ENCODE measurements around the gene ADH6. TPM values are rescaled to one million over a fixed set of nuclear protein-coding genes. Genes with fewer than 3 reads are reported as not detected.

ADH6 gene
- total RNA-seq, 1 donor from 2014 or later: not detected

DNA sequence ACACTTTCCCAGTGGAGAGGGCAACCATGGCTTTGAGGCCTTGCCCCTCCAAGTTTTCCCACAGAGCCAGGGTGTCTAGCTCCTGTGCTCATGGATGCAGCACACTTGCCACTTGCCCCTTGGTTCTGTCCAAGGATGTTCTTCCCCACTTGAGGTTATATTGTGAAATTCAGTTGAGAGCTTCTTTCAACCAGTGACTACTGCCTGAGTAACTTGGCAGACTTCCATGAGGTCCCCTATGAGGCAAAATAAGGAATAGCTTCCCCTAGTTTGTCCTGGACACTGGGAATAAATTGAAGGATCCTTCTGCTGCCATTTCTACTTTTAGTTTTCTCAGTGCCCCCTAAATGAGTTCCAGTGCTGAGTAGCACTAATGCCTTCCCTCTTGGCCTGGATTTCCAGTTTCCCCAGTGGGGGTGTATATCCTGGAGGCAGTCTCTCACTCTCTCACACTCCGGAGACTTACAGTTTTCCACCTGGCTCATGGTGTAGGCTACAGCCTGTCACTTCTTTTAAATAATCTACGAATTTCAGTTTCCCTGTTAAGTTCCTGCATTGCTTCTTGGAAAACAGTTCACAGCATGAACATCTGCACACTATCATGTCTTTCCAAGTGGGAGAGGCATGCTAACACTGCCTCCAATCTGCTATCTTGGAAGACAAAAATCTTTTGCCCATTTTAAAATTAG lies 38.5 kb downstream of the ADH6 start:
- no peak for DNase-seq (ENCODE audit: extremely low spot score, unreplicated experiment)
- H3K4me3 Mint-ChIP-seq (ENCODE audit: unreplicated experiment): no peak overlapping the region
- TF ChIP-seq, protein P1, sequence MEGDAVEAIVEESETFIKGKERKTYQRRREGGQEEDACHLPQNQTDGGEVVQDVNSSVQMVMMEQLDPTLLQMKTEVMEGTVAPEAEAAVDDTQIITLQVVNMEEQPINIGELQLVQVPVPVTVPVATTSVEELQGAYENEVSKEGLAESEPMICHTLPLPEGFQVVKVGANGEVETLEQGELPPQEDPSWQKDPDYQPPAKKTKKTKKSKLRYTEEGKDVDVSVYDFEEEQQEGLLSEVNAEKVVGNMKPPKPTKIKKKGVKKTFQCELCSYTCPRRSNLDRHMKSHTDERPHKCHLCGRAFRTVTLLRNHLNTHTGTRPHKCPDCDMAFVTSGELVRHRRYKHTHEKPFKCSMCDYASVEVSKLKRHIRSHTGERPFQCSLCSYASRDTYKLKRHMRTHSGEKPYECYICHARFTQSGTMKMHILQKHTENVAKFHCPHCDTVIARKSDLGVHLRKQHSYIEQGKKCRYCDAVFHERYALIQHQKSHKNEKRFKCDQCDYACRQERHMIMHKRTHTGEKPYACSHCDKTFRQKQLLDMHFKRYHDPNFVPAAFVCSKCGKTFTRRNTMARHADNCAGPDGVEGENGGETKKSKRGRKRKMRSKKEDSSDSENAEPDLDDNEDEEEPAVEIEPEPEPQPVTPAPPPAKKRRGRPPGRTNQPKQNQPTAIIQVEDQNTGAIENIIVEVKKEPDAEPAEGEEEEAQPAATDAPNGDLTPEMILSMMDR (IDR thresholded peaks at IDR 0.05): no peak
- peaks cover 4% of the 10 kb centered on the region for H3K36me3 Mint-ChIP-seq (ENCODE audit: unreplicated experiment)
- H3K27me3 Mint-ChIP-seq (ENCODE audit: unreplicated experiment): no peaks in the 10 kb centered on the region
- peaks cover 6% of the 10 kb centered on the region for H3K4me1 Mint-ChIP-seq (ENCODE audit: unreplicated experiment)
- H3K9me3 Mint-ChIP-seq (ENCODE audit: unreplicated experiment): peaks cover 23% of the 10 kb centered on the region
- no peak overlapping the region for H3K27ac Mint-ChIP-seq (ENCODE audit: unreplicated experiment)

DNA sequence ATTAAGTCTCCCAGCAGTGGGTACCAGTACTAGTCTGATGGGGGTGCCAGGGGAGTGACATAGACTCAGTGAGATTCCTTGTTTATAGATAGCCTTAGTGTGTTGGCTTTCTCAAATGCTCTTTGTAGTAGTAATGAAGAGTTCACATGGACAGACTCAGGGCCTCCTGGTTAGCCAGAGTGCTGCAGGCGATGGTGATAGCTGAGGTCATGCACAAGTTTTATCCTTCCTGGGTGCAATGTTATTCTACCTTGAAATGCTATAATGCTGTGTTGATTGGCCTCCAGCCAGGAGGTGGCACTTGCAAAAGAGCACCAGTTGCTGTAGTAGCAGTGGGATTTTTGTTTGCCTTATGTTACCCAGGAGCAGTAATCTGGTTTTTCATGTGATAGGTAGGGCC lies 39.4 kb downstream of the ADH6 start:
- H3K4me1 Mint-ChIP-seq (ENCODE audit: unreplicated experiment): peaks cover 6% of the 10 kb centered on the region
- H3K9me3 Mint-ChIP-seq (ENCODE audit: unreplicated experiment): peaks cover 14% of the 10 kb centered on the region
- no peak for DNase-seq (ENCODE audit: extremely low spot score, unreplicated experiment)
- H3K4me3 Mint-ChIP-seq (ENCODE audit: unreplicated experiment): no peak overlapping the region
- no peaks in the 10 kb centered on the region for H3K27me3 Mint-ChIP-seq (ENCODE audit: unreplicated experiment)
- TF ChIP-seq, protein P1 (IDR thresholded peaks at IDR 0.05): no peak
- peaks cover 4% of the 10 kb centered on the region for H3K36me3 Mint-ChIP-seq (ENCODE audit: unreplicated experiment)
- no peak overlapping the region for H3K27ac Mint-ChIP-seq (ENCODE audit: unreplicated experiment)

DNA sequence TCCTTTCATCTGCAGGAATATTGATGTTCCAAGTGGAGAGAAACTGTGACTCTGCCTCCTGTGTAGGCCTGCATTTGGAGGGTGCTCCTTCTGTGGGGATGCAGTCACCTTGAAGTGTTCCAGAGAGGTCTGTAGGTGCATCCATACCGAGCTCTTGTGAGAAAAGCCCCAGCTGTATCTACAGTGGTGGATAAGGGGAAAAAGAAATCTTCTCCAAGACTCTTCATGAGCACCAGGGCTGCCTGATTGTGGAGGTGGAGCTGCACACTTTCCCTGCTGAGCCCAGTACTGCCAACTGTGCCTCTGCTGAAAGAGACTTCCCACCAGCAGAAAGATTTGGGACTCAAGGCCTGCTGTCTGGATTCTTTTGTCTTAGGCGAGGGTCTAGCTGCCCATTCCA lies 39.9 kb downstream of the ADH6 start:
- H3K4me1 Mint-ChIP-seq (ENCODE audit: unreplicated experiment): peaks cover 6% of the 10 kb centered on the region
- H3K27ac Mint-ChIP-seq (ENCODE audit: unreplicated experiment): no peak overlapping the region
- no peaks in the 10 kb centered on the region for H3K27me3 Mint-ChIP-seq (ENCODE audit: unreplicated experiment)
- DNase-seq (ENCODE audit: extremely low spot score, unreplicated experiment): no peak
- TF ChIP-seq, protein P1 (IDR thresholded peaks at IDR 0.05): no peak
- H3K36me3 Mint-ChIP-seq (ENCODE audit: unreplicated experiment): peaks cover 4% of the 10 kb centered on the region
- H3K4me3 Mint-ChIP-seq (ENCODE audit: unreplicated experiment): no peak overlapping the region
- peaks cover 14% of the 10 kb centered on the region for H3K9me3 Mint-ChIP-seq (ENCODE audit: unreplicated experiment)

DNA sequence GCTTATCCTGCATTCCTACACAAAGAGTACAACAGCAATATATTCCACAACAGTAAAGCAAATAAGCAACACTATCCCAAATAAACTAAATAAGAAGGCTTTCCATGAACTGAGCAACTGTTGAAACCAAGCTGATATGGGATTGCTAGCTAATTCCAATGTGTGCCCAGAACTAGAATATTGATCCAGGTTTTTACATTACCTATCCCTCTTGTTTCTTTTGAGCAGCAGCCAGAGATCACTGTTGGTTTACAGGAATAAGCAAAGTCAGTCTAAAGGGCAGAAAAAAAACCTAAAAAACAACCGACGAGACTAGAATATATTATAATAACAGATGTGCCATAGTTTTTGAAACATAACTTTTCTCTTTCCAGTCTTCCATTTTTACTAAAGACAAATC lies 52.5 kb downstream of the ADH6 start:
- no peak for DNase-seq (ENCODE audit: extremely low spot score, unreplicated experiment)
- Mint-ChIP-seq H3K4me3 (ENCODE audit: unreplicated experiment) (no peak overlapping the region), H3K27me3 (ENCODE audit: unreplicated experiment) (no peaks in the 10 kb centered on the region), H3K36me3 (ENCODE audit: unreplicated experiment) (peaks cover 5% of the 10 kb centered on the region), H3K4me1 (ENCODE audit: unreplicated experiment) (no peaks in the 10 kb centered on the region), H3K9me3 (ENCODE audit: unreplicated experiment) (peaks cover 16% of the 10 kb centered on the region), H3K27ac (ENCODE audit: unreplicated experiment) (no peak overlapping the region)
- TF ChIP-seq, protein P1 (IDR thresholded peaks at IDR 0.05): no peak

DNA sequence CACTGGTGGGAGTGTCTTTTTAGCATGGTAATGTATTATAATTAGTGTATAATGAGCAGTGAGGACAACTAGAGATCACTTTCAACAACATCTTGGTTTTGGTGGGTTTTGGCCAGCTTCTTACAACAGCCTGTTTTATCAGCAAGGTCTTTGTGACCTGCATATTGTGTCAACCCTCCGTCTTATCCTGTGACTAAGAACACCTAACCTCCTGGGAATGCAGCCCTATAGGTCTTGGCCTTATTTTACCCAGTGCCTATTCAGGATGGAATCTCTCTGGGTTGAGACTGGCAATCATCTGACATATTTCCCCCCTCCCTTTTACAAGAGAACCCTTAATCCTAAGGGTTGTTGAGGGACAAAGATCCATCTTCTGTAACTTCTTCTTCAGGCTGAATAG lies 53.1 kb downstream of the ADH6 start:
- TF ChIP-seq, protein P1 (IDR thresholded peaks at IDR 0.05): no peak
- Mint-ChIP-seq H3K4me1 (ENCODE audit: unreplicated experiment) (no peaks in the 10 kb centered on the region), H3K4me3 (ENCODE audit: unreplicated experiment) (no peak overlapping the region), H3K9me3 (ENCODE audit: unreplicated experiment) (peaks cover 16% of the 10 kb centered on the region), H3K27ac (ENCODE audit: unreplicated experiment) (no peak overlapping the region), H3K27me3 (ENCODE audit: unreplicated experiment) (no peaks in the 10 kb centered on the region), H3K36me3 (ENCODE audit: unreplicated experiment) (peaks cover 5% of the 10 kb centered on the region)
- no peak for DNase-seq (ENCODE audit: extremely low spot score, unreplicated experiment)

All from osteocyte (in vitro differentiated cells).